ENCODE measurements around the gene TMEM131.
A peak's percentile ranks its signal among the peaks of the same experiment; 100 is the strongest.
"Not testable (repeated sequence)": the region's sequence is repeated elsewhere in the genome, so short reads cannot be mapped to it uniquely, and the experiment has no call there.

TMEM131 gene

DNA sequence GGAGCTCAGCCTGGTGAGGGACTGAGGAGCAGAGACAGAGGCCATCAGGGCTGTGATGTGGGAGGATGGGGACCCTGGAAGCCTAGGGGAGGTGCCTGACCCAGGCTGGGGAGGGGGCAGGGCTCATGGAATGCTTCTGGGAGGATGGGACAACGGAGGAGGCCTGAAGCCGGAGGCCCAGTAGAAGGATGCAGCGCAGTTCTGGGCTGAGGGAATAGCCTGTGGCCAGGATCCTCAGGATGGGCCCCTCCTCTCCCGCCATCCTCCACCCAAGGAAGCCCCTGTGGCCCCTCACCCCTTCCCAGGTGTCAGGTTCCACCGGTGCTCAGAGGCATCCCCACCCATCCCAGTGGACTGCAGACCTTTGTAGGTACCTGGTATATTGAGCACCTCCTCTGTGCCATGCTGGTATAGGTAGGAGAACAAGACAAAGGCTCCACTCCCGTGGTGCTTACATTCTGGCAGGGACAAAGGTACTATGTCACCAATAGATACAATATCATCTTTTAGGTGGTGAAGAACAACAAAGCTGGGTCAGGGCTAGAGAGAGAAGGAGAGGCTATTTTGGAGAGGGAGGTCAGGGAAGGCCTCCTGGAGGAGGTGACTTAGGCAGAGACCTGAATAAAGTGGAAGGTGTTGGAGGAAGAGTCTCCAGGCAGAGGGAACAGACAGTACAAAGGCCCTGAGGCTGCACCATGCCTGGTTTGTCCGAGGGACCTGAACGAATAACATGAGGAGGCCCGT is 279.6 kb downstream of the TMEM131 start:
- ChIA-PET CTCF (no interaction called here), POLR2A (ENCODE audit: low non-redundant PET) (no interaction called here)
- TF ChIP-seq, protein P1, sequence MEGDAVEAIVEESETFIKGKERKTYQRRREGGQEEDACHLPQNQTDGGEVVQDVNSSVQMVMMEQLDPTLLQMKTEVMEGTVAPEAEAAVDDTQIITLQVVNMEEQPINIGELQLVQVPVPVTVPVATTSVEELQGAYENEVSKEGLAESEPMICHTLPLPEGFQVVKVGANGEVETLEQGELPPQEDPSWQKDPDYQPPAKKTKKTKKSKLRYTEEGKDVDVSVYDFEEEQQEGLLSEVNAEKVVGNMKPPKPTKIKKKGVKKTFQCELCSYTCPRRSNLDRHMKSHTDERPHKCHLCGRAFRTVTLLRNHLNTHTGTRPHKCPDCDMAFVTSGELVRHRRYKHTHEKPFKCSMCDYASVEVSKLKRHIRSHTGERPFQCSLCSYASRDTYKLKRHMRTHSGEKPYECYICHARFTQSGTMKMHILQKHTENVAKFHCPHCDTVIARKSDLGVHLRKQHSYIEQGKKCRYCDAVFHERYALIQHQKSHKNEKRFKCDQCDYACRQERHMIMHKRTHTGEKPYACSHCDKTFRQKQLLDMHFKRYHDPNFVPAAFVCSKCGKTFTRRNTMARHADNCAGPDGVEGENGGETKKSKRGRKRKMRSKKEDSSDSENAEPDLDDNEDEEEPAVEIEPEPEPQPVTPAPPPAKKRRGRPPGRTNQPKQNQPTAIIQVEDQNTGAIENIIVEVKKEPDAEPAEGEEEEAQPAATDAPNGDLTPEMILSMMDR (conservative IDR thresholded peaks at IDR 0.05; ENCODE audit: low read depth): no peak
- DNase-seq (ENCODE audit: low spot score): no peak
- H3K27ac ChIP-seq: no peak overlapping the region

DNA sequence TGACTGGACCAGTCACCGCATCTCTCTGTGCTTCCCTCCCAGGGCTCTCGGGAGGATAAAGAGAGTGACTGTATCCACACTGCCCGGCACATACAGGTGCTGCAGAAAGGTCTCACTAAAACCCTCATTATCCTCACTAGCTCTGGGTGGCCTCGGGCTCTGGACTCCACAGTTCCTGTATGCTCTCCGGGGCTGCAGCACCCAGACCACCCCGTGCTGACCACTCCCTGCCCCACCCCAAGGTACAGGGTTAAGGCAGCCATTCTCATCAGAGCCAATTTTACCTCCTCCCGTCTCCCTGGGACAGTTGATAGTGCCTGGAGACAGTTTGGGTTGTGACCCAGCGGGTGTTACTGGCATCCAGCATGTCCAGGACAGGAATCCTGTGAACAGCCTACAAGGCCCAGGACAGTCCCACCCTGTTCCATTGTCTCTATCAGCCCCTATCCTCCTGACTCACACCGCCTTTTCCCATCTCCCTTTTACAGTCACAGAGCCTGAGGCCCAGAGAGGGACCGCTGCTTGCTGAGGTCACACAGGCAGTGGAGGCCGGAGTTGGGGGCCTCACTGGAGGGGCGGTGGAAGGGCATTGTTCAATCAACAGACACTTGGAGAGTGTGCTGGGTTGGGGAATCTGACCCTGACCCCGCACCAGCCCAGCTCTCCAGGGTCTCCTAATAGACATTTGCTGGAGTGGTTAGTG is 280.6 kb downstream of the TMEM131 start:
- DNase-seq (ENCODE audit: low spot score): no peak
- ChIA-PET CTCF (no interaction called here), POLR2A (ENCODE audit: low non-redundant PET) (interaction anchor here (0.6 kb wide), 1 partner anchor 1120 kb away, joined by 3 read pairs; no protein-coding TSS in a partner anchor)
- no peak overlapping the region for H3K27ac ChIP-seq
- TF ChIP-seq, protein P1 (conservative IDR thresholded peaks at IDR 0.05; ENCODE audit: low read depth): no peak

DNA sequence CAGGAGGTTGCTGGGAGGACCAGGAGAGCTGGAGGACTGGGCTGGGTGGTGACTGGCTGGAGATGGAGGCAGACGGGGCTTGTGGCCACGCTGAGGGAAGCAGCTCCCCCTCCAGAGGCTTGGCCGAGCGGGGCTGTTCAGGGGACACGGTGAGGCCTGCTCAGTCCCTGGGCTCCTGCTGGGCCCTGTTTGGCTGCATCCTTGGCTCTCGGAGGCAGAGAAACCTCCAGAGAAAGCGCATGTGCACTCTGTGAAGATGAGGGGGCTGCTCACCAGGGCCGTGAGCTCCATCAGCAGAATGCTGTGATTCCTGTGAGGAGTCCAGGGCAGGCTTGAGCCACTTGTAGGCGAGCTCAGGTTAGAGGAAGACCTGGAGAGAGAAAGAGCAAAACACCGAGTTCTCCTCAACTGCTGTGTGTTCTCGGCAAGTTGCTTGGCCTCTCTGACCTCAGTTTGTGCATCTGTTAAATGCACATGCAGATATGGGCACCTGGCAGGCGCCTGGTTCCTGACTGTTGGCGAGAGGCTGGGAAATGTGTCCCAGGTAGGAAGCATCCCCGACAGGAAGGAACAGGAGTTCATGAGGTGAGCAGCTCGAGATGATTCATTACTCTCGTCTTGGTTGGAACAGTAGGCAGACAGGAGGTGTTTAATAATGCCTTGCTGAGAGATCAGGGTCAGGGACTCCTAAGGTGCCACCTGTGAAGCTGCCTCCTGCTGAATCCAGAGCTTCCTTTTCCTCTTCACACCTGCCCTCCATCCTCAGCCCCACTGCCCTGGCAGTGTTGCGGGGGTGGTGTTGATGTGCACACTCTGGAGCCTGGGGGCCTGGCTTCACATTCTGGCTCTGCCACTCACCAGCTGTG is 281.4 kb downstream of the TMEM131 start:
- no peak overlapping the region for H3K27ac ChIP-seq
- DNase-seq (ENCODE audit: low spot score): peak; percentile 20
- CTCF ChIA-PET: interaction anchor here (0.6 kb wide), 2 partner anchors 48 to 75 kb away, joined by 3 to 7 read pairs; no protein-coding TSS in a partner anchor
- POLR2A ChIA-PET (ENCODE audit: low non-redundant PET): no interaction called here
- TF ChIP-seq, protein P1 (conservative IDR thresholded peaks at IDR 0.05; ENCODE audit: low read depth): no peak

DNA sequence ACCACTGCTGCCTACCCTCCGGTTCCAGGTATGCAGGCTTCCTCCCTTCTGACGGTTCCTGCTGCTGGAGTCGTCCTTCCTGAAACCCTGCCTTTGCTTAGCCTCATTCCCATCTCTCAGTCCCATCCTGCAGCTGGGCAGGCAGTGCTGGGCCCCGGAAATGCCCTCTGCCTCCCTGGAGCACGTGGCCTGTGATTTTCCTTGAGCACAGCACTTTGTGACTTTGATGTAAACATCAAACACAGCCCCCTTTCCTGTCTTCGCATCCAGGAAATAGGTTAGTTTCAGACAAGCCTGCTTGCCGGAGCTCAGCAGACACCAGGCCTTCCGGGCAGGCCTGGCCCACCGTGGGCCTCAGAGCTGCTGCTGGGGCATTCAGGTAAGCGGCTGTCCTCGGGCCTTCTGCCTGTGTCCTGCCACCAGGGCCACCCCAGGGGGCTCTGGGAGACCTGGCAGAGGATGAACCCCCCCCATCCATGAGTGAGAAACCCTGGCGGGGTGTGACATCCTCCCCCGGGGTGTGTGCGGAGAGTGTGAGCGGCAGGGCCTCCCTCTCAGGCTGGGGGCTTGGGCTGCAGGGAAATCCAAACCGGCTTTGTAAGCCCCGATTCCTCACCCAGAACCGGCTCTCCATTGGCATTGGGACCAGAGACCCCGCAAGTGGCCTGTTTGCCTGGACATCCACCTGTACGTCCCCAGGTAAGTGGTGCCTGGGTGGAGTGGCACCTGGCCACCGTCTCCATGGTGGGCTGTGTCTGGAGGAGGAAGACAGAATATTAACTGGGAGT is 282.3 kb downstream of the TMEM131 start, which contains the start of gene ZAP70:
Gene ZAP70 (plus strand): TSS at position 281 of the 788 bp plus-strand sequence. CDS start 10,461 bp downstream, outside the sequence.
- no peak within 1 kb of the TSS for H3K27ac ChIP-seq
- no peak for DNase-seq (ENCODE audit: low spot score)
- POLR2A ChIA-PET (ENCODE audit: low non-redundant PET): no interaction called here
- CTCF ChIA-PET: interaction anchor here (0.6 to 1.5 kb wide), 3 partner anchors 14 to 76 kb away, joined by 3 to 7 read pairs (median 4); no protein-coding TSS in a partner anchor
- TF ChIP-seq, protein P1 (conservative IDR thresholded peaks at IDR 0.05; ENCODE audit: low read depth): no peak

DNA sequence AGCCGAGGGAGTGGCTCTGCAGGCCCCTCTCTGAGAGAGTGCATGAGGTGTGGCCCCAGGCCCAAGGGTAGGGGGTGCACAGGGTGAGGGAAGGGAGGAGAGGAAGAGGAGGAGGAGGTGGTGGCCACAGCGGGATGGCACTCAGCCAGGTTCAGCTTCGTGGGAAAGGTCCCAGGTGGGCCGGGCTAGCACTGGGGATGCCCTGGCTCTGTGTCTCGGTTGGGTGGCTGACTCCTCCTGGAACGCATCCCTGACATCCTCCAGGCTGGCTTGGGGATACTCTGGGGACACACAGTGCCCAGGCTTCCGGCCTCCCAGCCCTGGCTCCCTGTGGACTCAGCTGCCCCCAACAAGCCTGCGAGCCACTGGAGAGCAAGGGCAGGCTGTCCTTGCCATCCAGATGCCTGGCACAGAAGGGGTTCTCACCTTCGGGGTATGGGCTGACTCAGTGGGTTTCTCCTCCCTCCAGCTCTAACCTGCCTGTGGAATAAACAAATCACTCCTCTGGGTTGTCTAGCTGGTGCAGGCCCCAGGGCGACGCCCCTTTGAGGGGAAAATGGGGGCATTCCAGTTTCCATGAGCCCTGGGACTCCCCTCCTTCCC is 283.0 kb downstream of the TMEM131 start:
- TF ChIP-seq, protein P1 (conservative IDR thresholded peaks at IDR 0.05; ENCODE audit: low read depth): no peak
- no peak for DNase-seq (ENCODE audit: low spot score)
- H3K27ac ChIP-seq: no peak overlapping the region
- ChIA-PET CTCF (interaction anchor here (1.5 kb wide), 1 partner anchor 13 kb away, joined by 4 read pairs; no protein-coding TSS in a partner anchor), POLR2A (ENCODE audit: low non-redundant PET) (no interaction called here)

DNA sequence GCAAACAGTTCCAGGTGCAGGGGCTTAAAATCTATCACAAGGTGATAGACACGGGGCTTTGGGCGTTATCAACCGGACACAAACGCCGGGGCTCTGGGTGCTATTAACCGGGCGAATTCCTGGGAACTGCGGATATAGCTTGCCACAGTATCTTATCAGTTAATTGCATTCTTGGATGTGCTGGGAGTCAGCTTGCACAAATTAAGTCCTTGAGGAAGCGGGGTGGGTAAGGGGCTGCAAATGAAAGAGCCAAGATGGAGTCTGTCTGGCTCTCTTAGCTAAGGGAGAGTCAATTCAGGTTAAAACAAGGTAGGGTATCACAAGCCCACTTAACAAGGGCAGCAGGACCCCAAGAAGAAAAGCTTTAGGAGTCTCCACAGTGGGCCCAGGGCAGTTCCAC is 283.6 kb downstream of the TMEM131 start:
- POLR2A ChIA-PET (ENCODE audit: low non-redundant PET); H3K27ac ChIP-seq; DNase-seq (ENCODE audit: low spot score): not testable (repeated sequence)
- CTCF ChIA-PET: interaction anchor here (1.5 kb wide), 1 partner anchor 12 kb away, joined by 4 read pairs; no protein-coding TSS in a partner anchor

Data from RWPE1 (cell line).